Central memory CD8-positive, alpha-beta T cell (primary cell): ENCODE data around the gene MUC4.
"Not testable (repeated sequence)": the region's sequence is repeated elsewhere in the genome, so short reads cannot be mapped to it uniquely, and the experiment has no call there.

Source experiments
- ATAC-seq: fragments of 150-1000 bp; cut with Tn5 transposase; replicated peaks from 2 replicates; pipeline ENCODE4 v1.10.0; 2022; ENCODE audit warnings: mild to moderate bottlenecking, moderate FRiP score, moderate number of reproducible peaks; ENCODE audit not compliant: poor library complexity, severe bottlenecking; ENCODE audit errors: extremely low read depth
- DNase-seq, 2 donors: peaks; one replicate each; pipeline ENCODE4 v3.0.0; 2021; ENCODE audit warnings: low spot score in 2 of 2
- H3K27ac Mint-ChIP-seq: one replicate; pipeline ENCODE4 v1.8.0; 2022; ENCODE audit warnings: low read depth, mild to moderate bottlenecking, moderate library complexity, mixed read lengths
- H3K27me3 Mint-ChIP-seq: one replicate; pipeline ENCODE4 v1.8.0; 2022; ENCODE audit warnings: mixed read lengths
- H3K36me3 Mint-ChIP-seq: one replicate; pipeline ENCODE4 v1.8.0; 2022; ENCODE audit warnings: mild to moderate bottlenecking, moderate library complexity, mixed read lengths; ENCODE audit not compliant: insufficient read depth
- H3K4me1 Mint-ChIP-seq: one replicate; pipeline ENCODE4 v1.8.0; 2022; ENCODE audit warnings: mixed read lengths
- H3K4me3 Mint-ChIP-seq: one replicate; pipeline ENCODE4 v1.8.0; 2022; ENCODE audit warnings: mild to moderate bottlenecking, moderate library complexity, mixed read lengths
- H3K9me3 Mint-ChIP-seq: one replicate; pipeline ENCODE4 v1.8.0; 2022; ENCODE audit warnings: mixed read lengths

MUC4 gene

DNA sequence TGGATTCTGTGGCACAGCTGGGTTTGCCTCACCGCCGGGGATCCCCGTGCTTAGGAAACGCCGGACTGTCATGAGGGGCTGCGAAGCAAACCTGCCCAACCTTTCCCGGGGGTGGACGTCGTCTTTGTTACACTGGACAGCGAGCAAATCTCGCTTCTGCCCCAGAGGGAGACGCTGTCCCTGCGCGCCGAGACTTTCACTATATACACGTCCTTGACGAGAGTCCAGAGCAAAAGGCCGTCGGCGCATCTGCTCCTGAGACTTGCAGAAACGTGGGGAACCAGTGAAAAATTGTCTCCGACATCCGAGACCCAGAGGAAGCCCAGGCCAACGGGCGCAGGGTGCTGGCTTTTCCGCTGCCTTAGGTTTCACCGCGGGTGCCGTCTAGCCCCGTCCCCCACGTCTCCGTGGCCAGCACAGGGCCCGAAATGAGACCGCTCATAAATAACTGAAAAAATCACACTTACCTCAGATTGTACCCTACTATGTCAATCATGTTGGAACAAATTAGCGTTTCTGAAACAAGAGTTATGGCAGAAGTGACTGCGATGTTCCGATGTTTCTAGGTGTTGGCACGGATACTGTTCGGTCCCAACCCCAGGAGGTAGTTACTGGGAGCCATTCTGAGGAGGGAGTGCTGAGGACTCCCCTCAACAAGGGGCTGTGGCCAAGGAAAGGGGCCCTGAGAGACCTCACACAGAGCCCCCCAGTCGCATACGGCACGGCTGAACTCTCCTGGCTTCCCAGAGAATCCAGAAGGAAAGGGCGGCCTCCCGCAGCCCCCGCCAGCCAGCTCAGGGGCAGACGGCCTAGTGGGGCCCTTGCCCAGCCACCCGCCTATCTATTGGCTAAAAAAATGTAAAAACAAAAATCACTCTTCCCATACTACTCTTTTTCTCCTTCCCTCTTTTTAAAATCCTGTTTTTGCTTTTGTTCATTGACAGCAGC lies 14.4 kb upstream of the MUC4 start:
- Mint-ChIP-seq H3K4me1 (no peaks in the 10 kb centered on the region), H3K36me3 (no peaks in the 10 kb centered on the region), H3K9me3 (no peaks in the 10 kb centered on the region), H3K4me3 (no peak overlapping the region), H3K27me3 (peaks cover 43% of the 10 kb centered on the region), H3K27ac (no peak overlapping the region)
- DNase-seq (no peak), ATAC-seq (no peak)

DNA sequence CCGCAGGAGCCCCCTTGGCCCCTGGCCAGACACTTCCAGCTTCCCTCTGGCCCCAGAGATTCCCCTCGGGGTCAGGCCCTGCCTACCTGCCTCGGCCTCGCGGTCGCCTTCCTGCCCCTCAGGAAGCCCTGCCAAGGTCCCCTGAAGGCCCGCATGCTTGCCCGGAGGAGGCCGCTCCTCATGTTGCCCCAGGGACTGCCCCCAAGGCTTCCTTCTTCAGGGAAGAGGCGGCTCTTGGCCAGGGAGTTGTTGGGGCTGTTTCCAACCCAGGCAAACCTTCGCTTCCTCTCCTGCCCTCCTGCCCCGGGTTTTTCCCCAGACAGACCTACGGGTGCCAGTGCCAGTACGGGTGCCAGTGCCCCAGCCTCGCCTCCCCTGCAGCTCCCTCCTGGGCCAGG lies 13.5 kb upstream of the MUC4 start:
- no peak overlapping the region for H3K27ac Mint-ChIP-seq
- ATAC-seq (no peak), DNase-seq (no peak)
- H3K4me3 Mint-ChIP-seq: no peak overlapping the region
- peaks cover 43% of the 10 kb centered on the region for H3K27me3 Mint-ChIP-seq
- peaks cover 1% of the 10 kb centered on the region for H3K36me3 Mint-ChIP-seq
- H3K4me1 Mint-ChIP-seq: no peaks in the 10 kb centered on the region
- H3K9me3 Mint-ChIP-seq: no peaks in the 10 kb centered on the region

DNA sequence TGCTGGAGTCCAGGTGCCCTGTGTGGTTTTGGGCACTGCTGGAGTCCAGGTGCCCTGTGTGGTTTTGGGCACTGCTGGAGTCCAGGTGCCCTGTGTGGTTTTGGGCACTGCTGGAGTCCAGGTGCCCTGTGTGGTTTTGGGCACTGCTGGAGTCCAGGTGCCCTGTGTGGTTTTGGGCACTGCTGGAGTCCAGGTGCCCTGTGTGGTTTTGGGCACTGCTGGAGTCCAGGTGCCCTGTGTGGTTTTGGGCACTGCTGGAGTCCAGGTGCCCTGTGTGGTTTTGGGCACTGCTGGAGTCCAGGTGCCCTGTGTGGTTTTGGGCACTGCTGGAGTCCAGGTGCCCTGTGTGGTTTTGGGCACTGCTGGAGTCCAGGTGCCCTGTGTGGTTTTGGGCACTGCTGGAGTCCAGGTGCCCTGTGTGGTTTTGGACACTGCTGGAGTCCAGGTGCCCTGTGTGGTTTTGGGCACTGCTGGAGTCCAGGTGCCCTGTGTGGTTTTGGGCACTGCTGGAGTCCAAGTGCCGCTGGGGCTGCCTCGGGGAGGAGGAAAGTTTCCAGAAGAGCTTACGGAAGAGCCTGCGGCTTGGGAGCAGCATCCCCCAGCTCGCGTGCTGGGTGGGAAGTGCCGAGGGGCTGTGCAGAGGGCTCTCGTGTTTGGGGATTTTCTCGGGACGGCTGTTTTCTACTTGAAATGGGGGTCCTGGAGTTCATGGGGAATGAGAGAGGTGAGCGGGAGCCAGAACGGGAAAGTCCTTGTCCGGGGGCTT lies 12.9 kb upstream of the MUC4 start:
- peaks cover 39% of the 10 kb centered on the region for H3K27me3 Mint-ChIP-seq
- not testable (repeated sequence) for H3K9me3 Mint-ChIP-seq, H3K36me3 Mint-ChIP-seq, H3K4me1 Mint-ChIP-seq, ATAC-seq, DNase-seq, H3K4me3 Mint-ChIP-seq, H3K27ac Mint-ChIP-seq

DNA sequence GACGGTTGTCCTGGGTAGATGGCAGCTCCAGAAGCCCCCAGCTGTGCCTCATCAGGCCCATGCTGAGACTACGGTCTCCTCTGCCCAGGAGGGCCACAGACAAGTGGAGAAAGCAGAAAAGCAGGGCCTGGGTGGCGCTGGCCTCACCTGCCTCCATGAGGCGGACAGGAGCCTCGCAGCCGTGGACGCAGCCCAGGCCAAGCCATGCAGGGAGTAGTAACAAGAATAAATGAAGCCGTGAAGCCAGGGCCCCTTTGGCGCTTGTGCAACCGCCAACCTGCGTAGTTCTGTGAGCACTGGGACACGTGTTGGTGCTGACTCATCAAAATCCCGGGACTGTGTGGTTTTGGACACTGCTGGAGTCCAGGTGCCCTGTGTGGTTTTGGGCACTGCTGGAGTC lies 12.3 kb upstream of the MUC4 start:
- Mint-ChIP-seq H3K36me3 (peaks cover 1% of the 10 kb centered on the region), H3K27me3 (peaks cover 33% of the 10 kb centered on the region), H3K4me3 (no peak overlapping the region), H3K27ac (no peak overlapping the region), H3K9me3 (no peaks in the 10 kb centered on the region), H3K4me1 (no peaks in the 10 kb centered on the region)
- no peak for ATAC-seq
- DNase-seq: no peak

DNA sequence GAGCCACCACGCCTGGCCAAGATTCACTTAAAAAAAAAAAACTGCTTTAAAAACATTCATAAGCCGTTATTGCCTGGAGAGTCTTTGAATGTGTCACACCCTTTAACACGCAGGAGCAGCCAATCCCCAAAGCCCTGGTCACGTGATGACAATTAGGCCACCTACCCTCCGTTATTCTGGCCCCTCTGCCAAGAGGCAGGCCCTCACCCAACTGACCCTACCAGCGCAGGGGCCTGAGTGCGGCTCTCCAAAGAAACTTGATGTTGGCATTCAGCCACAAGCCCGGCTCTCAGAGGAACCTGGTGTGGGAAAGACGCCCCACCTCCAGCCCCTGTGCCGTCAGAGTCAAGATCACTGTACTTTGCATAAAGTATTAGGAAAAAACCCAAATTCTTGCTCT lies 11.6 kb upstream of the MUC4 start:
- Mint-ChIP-seq H3K36me3 (peaks cover 1% of the 10 kb centered on the region), H3K27me3 (peaks cover 33% of the 10 kb centered on the region), H3K4me3 (no peak overlapping the region), H3K27ac (no peak overlapping the region), H3K4me1 (no peaks in the 10 kb centered on the region), H3K9me3 (no peaks in the 10 kb centered on the region)
- no peak for ATAC-seq
- DNase-seq: no peak

DNA sequence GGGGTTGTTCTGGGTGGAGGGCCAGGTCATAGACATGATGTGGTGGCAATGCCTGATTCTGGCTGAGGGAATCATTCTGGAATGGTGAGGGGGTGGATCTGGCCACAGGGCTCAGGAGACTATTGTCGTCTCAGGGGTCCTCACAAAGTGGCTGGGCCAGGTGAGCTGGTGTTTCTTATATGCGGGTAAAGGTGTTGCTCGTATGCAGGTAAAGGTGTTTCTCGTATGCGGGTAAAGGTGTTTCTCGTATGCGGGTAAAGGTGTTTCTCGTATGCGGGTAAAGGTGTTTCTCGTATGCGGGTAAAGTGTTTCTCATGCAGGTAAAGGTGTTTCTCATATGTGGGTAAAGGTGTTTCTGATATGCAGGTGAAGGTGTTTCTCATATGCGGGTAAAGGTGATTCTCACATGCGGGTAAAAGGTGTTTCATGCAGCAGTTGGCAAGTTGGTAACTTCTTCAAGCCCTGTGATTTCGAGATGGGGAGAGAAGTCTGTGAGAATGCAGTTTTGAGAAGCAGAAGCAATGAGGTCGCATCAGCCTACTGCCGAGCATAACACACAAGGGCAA lies 10.5 kb upstream of the MUC4 start:
- Mint-ChIP-seq H3K27ac (no peak overlapping the region), H3K27me3 (peaks cover 33% of the 10 kb centered on the region), H3K4me1 (peaks cover 4% of the 10 kb centered on the region), H3K9me3 (no peaks in the 10 kb centered on the region), H3K4me3 (no peak overlapping the region), H3K36me3 (peaks cover 3% of the 10 kb centered on the region)
- DNase-seq (no peak), ATAC-seq (no peak)

DNA sequence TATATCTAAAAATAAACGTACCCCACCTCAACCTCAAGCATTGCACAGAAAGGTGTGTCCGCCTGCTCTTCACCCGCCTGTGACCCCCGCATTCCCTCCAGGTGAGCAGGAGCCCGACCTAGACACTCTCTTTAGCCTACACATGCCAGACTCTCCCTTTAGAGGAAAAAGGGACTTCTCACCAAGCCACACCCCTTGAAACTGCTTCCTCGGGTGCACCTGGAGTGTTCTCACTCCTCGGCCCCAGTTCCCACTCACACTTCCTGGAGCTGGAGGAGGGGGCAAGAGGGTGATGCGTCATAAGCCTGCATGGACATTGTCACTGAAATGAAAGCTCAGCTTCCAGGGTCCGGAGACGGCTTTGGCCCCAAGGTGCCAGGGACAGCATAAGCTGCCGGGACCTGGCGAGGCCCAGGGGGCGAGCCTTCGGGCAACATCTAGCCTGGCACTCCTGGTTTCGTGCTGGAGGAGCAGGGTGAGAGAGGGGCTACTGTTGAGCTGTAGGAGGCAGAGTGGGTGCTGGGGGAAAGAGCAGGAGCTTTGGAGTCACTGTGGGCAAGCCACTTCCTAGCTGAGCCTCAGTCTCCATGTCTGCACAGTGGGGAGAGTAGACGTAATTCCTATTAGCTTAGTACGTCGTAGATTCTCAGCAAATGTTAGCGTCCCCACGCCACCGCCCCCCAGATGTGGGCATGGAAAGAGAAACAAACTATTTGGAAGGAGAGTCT lies 9.8 kb upstream of the MUC4 start:
- no peak overlapping the region for H3K4me3 Mint-ChIP-seq
- no peak overlapping the region for H3K27ac Mint-ChIP-seq
- no peak for ATAC-seq
- peaks cover 33% of the 10 kb centered on the region for H3K27me3 Mint-ChIP-seq
- DNase-seq: no peak
- H3K4me1 Mint-ChIP-seq: peaks cover 11% of the 10 kb centered on the region
- peaks cover 8% of the 10 kb centered on the region for H3K36me3 Mint-ChIP-seq
- H3K9me3 Mint-ChIP-seq: no peaks in the 10 kb centered on the region

DNA sequence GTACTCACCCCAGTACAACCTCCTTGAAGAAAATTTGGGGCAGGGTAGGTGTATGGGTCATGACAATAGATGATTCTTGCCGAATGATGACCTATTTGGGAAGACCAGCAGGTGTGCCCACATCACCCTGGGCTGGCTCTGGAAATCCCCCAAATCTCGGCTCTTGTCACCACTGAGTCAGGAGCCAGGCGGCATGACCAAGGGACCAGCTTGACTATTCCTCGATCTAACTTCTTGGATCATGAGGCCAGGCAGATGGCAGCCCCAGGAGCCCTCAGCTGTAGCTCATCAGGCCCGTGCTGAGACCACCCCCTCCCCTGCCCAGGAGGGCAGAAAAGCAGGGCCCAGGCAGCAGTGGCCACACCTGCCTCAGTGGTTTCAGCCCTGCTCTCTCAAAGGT lies 9.2 kb upstream of the MUC4 start:
- DNase-seq (no peak), ATAC-seq (no peak)
- Mint-ChIP-seq H3K27me3 (peaks cover 33% of the 10 kb centered on the region), H3K4me1 (peaks cover 15% of the 10 kb centered on the region), H3K4me3 (no peak overlapping the region), H3K9me3 (no peaks in the 10 kb centered on the region), H3K27ac (no peak overlapping the region), H3K36me3 (peaks cover 10% of the 10 kb centered on the region)

DNA sequence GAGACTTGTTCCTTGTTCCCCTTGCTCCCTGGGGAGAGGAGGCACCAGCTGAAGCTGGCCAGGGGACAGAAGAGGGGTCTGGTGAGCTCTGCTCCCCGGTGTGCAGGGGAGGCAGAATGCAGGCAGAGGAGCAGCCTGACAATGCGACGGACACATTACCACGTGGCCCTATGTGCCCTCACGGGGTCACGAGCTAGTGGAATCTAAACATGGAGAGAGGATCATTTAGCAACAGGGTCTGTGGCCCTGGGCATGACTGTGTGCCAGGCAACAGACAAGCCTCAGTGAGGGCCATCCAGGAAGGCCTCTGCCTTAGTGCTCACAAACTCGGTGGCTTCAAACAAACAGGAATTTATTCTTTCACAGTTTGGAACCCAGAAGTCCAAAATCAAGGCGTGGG lies 8.5 kb upstream of the MUC4 start:
- Mint-ChIP-seq H3K9me3 (no peaks in the 10 kb centered on the region), H3K27ac (no peak overlapping the region), H3K36me3 (peaks cover 12% of the 10 kb centered on the region), H3K4me3 (no peak overlapping the region), H3K4me1 (peaks cover 15% of the 10 kb centered on the region), H3K27me3 (peaks cover 26% of the 10 kb centered on the region)
- ATAC-seq (no peak), DNase-seq (no peak)

DNA sequence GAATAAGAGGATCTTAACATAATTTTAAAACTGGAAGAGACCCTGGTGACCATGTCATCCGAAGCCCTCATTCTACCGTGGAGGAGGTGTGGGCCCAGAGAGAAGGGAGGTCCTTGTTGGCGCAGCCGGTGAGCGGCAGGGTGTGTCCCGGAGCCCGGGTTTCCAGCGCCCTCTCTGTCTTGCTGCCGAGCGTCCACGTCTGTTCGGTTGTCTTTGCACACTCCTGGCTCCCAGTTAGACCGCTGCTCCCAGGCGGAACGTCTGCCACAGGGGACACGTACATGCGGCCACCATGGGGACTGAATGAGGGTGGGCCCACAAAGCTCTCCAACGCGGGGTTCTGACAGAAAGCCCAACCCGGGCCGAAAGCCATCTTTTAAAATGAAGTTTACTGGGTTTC lies 6.6 kb upstream of the MUC4 start:
- ATAC-seq (no peak), DNase-seq (no peak)
- Mint-ChIP-seq H3K4me1 (peaks cover 15% of the 10 kb centered on the region), H3K27me3 (peaks cover 19% of the 10 kb centered on the region), H3K9me3 (no peaks in the 10 kb centered on the region), H3K27ac (no peak overlapping the region), H3K4me3 (no peak overlapping the region), H3K36me3 (peaks cover 12% of the 10 kb centered on the region)

DNA sequence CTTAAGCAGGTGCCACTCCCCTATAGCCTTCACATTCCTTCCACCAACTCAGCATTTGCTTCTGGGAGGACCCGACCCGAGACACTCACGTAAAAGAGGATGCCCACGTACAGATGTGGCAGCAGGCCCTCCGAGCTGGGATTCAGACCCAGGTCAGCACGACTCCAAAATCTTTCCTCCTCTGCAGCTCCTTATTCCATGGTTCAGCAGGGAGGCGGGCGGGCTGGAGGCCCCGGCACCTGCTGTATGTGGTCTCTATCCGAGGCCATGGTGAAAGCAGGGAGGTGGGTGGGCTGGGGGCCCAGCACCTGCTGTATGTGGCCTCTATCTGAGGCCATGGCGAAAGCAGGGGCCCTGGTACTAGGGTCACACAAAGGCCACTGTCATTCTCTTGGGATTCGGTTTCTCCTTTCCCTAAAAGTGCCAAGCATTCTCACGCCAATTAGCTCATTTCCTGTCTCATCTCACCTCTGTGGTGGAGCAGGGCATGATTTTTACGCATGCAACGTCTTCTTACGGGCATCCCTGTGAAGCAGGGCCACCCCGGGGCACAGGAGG lies 5.9 kb upstream of the MUC4 start:
- H3K9me3 Mint-ChIP-seq: no peaks in the 10 kb centered on the region
- ATAC-seq (no peak), DNase-seq (no peak)
- peaks cover 17% of the 10 kb centered on the region for H3K27me3 Mint-ChIP-seq
- H3K27ac Mint-ChIP-seq: peak overlapping the region; percentile 72
- peaks cover 15% of the 10 kb centered on the region for H3K4me1 Mint-ChIP-seq
- H3K4me3 Mint-ChIP-seq: no peak overlapping the region
- H3K36me3 Mint-ChIP-seq: peaks cover 12% of the 10 kb centered on the region

DNA sequence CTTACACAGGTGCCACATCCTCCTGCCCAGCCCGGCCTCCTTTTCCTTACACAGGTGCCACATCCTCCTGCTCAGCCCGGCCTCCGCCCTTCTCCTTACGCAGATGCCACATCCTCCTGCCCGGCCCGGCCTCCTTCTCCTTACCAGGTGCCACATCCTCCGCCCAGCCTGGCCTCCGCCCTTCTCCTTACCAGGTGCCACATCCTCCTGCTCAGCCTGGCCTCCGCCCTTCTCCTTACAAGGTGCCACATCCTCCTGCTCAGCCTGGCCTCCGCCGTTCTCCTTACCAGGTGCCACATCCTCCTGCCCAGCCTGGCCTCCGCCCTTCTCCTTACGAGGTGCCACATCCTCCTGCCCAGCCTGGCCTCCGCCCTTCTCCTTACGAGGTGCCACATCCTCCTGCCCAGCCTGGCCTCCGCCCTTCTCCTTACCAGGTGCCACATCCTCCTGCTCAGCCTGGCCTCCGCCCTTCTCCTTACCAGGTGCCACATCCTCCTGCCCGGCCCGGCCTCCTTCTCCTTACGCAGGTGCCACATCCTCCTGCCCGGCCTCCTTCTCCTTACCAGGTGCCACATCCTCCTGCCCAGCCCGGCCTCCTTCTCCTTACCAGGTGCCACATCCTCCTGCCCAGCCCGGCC lies 4.7 kb upstream of the MUC4 start:
- Mint-ChIP-seq H3K36me3 (peaks cover 12% of the 10 kb centered on the region), H3K27ac (peak overlapping the region; percentile 72), H3K4me1 (peaks cover 15% of the 10 kb centered on the region), H3K27me3 (peaks cover 17% of the 10 kb centered on the region)
- ATAC-seq, DNase-seq, H3K9me3 Mint-ChIP-seq, H3K4me3 Mint-ChIP-seq: not testable (repeated sequence)
